DND-41 (cell line): ENCODE data around the gene GRIK4.

Experiments used
- ATAC-seq: fragments of 200-7000 bp; cut with Tn5 transposase; 3 replicates; pipeline ENCODE4 v1.9.1; 2021; ENCODE audit warnings: low read depth; ENCODE audit not compliant: insufficient read depth
- DNase-seq: peaks from one replicate; pipeline ENCODE4 v3.0.0-alpha.2; 2020
- H2AFZ ChIP-seq: 2 replicates; pipeline ENCODE4 v1.6.0; 2012; ENCODE audit warnings: low read depth, low read length
- H3K27ac ChIP-seq: 2 replicates; pipeline ENCODE4 v1.5.1; 2012; ENCODE audit warnings: low read length, inconsistent platforms
- H3K27me3 ChIP-seq: fragments of 200-600 bp; sonication (generic); 2 replicates; pipeline ENCODE4 v1.6.0; 2012; ENCODE audit warnings: low read length, mild to moderate bottlenecking, inconsistent platforms; ENCODE audit not compliant: insufficient read depth, poor library complexity
- H3K36me3 ChIP-seq: 2 replicates; pipeline ENCODE4 v1.5.1; 2012; ENCODE audit warnings: low read length, inconsistent platforms; ENCODE audit not compliant: insufficient read depth
- H3K4me1 ChIP-seq: 2 replicates; pipeline ENCODE4 v1.5.1; 2012; ENCODE audit warnings: mild to moderate bottlenecking, low read length; ENCODE audit not compliant: insufficient read depth
- H3K4me2 ChIP-seq: 2 replicates; pipeline ENCODE4 v1.6.0; 2012; ENCODE audit warnings: mild to moderate bottlenecking, moderate library complexity, low read length, inconsistent platforms; ENCODE audit not compliant: insufficient read depth
- H3K4me3 ChIP-seq, 2 experiments: fragments of 200-600 bp in 1 of 2; shearing (Covaris generic) in 1 of 2; 2 replicates each; pipeline ENCODE4 v1.5.1; 2012 to 2016; ENCODE audit warnings: inconsistent platforms in 2 of 2, low read length in 2 of 2, mild to moderate bottlenecking in 2 of 2, low read depth in 1 of 2, moderate library complexity in 1 of 2
- H3K79me2 ChIP-seq: 2 replicates; pipeline ENCODE4 v1.6.0; 2012; ENCODE audit warnings: low read length, inconsistent platforms; ENCODE audit not compliant: insufficient read depth
- H3K9ac ChIP-seq: 2 replicates; pipeline ENCODE4 v1.6.0; 2012; ENCODE audit warnings: low read depth, mild to moderate bottlenecking, inconsistent platforms, low read length, moderate library complexity
- H3K9me3 ChIP-seq: 2 replicates; pipeline ENCODE4 v1.5.1; 2012; ENCODE audit warnings: low read length, moderate library complexity, mild to moderate bottlenecking, inconsistent platforms; ENCODE audit not compliant: insufficient read depth, severe bottlenecking
- H4K20me1 ChIP-seq: 2 replicates; pipeline ENCODE4 v1.6.0; 2012; ENCODE audit warnings: low read length; ENCODE audit not compliant: insufficient read depth
- EZH2 ChIP-seq: IDR thresholded peaks from 3 replicates; pipeline ENCODE4 v1.6.1; 2012; ENCODE audit warnings: borderline replicate concordance, low read depth, mild to moderate bottlenecking, moderate library complexity, low read length, inconsistent platforms; ENCODE audit not compliant: severe bottlenecking
- TF ChIP-seq, protein P1 (sequence below): IDR thresholded peaks from 2 replicates; pipeline ENCODE4 v1.5.1; 2012; ENCODE audit warnings: borderline replicate concordance, low read length, moderate library complexity, mild to moderate bottlenecking; ENCODE audit not compliant: poor library complexity, severe bottlenecking; ENCODE audit errors: extremely low read depth

Gene GRIK4

DNA sequence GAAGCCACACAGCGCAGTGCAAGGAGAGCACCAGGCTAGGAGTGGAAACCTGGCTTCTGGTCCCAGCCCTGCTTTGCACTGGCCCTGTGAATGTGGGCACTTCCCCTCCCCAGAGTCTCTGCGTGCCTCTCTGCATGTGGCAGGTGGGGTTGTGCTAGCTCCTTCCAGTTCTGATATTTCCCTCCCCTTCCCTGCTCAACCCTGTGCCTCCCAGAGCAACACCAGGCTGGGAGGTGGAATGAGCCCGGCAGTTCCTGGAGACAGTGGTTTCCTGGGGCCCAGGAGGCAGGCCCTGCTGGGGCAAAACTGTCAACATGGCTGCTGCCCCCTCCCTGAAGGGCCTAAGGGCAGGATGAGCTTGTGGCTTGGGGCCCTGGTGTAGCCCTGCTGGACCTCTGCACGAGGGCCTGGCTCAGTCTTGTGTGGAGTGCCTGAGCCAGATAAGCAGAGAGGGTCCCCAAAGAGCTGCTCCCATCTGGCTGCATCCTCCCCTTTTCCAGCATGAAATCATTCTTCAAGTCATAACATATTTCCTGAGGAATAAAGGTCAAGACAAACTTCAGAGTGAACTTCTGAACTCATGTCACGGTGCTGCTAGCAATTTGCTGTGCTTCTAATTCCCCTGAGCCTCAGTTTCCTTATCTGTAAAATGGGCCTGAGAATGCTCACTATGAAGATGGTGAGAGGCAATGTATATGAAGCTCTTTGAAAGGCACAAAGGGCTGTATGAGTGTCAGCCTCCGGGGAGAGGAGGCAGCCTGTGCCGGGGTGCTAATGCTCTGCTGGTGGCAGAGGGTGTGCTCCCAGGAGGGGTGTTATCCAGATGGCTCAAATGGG is 116.0 kb downstream of the GRIK4 start:
- no peak overlapping the region for H3K4me2 ChIP-seq
- TF ChIP-seq, protein P1, sequence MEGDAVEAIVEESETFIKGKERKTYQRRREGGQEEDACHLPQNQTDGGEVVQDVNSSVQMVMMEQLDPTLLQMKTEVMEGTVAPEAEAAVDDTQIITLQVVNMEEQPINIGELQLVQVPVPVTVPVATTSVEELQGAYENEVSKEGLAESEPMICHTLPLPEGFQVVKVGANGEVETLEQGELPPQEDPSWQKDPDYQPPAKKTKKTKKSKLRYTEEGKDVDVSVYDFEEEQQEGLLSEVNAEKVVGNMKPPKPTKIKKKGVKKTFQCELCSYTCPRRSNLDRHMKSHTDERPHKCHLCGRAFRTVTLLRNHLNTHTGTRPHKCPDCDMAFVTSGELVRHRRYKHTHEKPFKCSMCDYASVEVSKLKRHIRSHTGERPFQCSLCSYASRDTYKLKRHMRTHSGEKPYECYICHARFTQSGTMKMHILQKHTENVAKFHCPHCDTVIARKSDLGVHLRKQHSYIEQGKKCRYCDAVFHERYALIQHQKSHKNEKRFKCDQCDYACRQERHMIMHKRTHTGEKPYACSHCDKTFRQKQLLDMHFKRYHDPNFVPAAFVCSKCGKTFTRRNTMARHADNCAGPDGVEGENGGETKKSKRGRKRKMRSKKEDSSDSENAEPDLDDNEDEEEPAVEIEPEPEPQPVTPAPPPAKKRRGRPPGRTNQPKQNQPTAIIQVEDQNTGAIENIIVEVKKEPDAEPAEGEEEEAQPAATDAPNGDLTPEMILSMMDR: no peak
- TF ChIP-seq EZH2: no peak
- no peak overlapping the region for H3K27ac ChIP-seq

DNA sequence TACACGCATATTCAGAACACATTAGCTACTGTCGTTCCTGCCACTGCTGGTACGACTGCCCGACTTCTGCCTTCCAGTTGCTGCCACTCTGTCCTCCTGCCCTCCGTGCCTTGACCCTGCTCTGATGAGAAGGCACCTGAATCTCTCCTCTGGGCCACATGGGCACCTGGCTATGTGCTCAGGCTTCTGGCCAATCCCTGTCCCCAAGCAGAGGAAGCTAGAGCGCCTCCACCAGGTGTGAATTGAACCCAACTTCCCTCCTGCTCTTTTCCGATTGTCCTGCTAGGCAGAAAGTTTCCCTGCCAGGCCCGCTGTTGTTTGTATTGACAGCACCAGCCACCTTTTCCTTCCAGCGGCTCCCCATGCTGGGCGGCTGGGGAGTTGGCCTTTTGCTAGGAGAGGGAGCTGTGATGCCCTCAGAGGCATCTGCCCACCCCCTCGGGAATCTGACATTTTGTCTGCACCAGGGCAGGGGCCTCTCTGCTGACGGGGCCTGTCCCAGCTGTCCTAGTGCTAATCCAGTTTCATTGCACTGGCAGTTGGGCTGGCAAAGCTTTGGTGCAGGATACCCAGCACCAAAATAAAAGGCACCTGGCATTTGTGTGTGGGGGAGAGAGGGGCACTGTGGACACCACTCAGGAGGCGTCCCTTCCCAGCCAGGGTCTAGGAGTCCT is 118.0 kb downstream of the GRIK4 start:
- Histone ChIP-seq H3K27ac (no peak overlapping the region), H3K9me3 (no peaks in the 10 kb centered on the region), H3K4me1 (no peaks in the 10 kb centered on the region), H3K79me2 (no peaks in the 10 kb centered on the region), H3K36me3 (no peaks in the 10 kb centered on the region), H3K9ac (no peak overlapping the region), H3K4me3 (no peak overlapping the region), H3K4me2 (no peak overlapping the region), H2AFZ (no peak overlapping the region), H4K20me1 (peaks cover 4% of the 10 kb centered on the region), H3K27me3 (peaks cover 28% of the 10 kb centered on the region)
- TF ChIP-seq EZH2: no peak
- TF ChIP-seq, protein P1: no peak
- ATAC-seq (no peak), DNase-seq (no peak)

More for the DNA sequence above, 116.0 kb downstream of the GRIK4 start:
- no peaks in the 10 kb centered on the region for H3K4me1 ChIP-seq
- ATAC-seq: no peak
- H3K4me3 ChIP-seq: no peak overlapping the region
- H3K9me3 ChIP-seq: no peaks in the 10 kb centered on the region
- H2AFZ ChIP-seq: no peak overlapping the region
- H3K9ac ChIP-seq: no peak overlapping the region
- H3K27me3 ChIP-seq: peaks cover 31% of the 10 kb centered on the region
- no peaks in the 10 kb centered on the region for H3K79me2 ChIP-seq
- peaks cover 4% of the 10 kb centered on the region for H4K20me1 ChIP-seq
- DNase-seq: no peak
- no peaks in the 10 kb centered on the region for H3K36me3 ChIP-seq

DNA sequence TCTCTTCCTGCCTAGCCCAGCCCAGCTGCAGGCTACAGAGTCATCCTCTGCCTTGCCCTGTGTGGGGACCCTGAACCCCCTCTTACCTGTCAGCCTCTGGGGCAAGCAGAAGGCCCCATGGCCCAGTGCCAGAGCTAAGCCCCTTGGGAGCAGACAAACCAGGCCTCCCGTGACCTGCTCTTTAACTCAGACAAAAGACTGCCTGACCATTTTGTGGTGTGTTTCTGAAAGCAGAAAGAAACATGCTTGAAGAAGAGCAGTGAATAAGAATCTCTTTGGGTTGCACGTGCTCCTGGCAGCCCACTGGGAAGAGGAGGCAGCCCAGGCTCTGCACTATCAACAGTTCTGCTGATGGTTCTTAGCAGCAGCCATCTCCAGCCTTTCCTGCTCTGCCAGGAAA is 118.6 kb downstream of the GRIK4 start:
- Histone ChIP-seq H3K9me3 (no peaks in the 10 kb centered on the region), H2AFZ (no peak overlapping the region), H3K4me3 (no peak overlapping the region), H3K4me2 (no peak overlapping the region), H4K20me1 (peaks cover 4% of the 10 kb centered on the region), H3K36me3 (no peaks in the 10 kb centered on the region), H3K4me1 (no peaks in the 10 kb centered on the region), H3K27me3 (peaks cover 28% of the 10 kb centered on the region), H3K27ac (no peak overlapping the region), H3K79me2 (no peaks in the 10 kb centered on the region), H3K9ac (no peak overlapping the region)
- TF ChIP-seq EZH2: no peak
- TF ChIP-seq, protein P1: no peak
- no peak for DNase-seq
- ATAC-seq: no peak
